Measurements from ENCODE around the gene ZNF609. TPM values are rescaled to one million over a fixed set of nuclear protein-coding genes. Genes with fewer than 3 reads are reported as not detected.

Gene ZNF609
- total RNA-seq, 4 donors from 2014 or later = 38.3 to 53.7 (median 45.3) TPM

GRCh38 chr15:64618540-64618939, 158.2 kb downstream of the ZNF609 start:
- TF ChIP-seq POLR2AphosphoS5 (IDR thresholded peaks at IDR 0.05) (no peak), CTCF (IDR thresholded peaks at IDR 0.05) (no peak), EP300 (IDR thresholded peaks at IDR 0.05) (no peak), POLR2A (IDR thresholded peaks at IDR 0.05; ENCODE audit: low read depth) (no peak)
- H3K27ac ChIP-seq (replicated peaks in 1 of 4) = no peak overlapping the region
- intact Hi-C loops (cut with DNase I) = no loop called here
- no peaks in the 10 kb centered on the region for H3K27me3 ChIP-seq
- H3K36me3 ChIP-seq = peaks cover 0 to 7% (median 0%) of the 10 kb centered on the region in 4 donors
- 88% methylated on average over 11 of the region's 11 CpGs for WGBS
- H3K4me3 ChIP-seq = no peak overlapping the region
- H3K4me1 ChIP-seq = peaks cover 17 to 58% (median 53%) of the 10 kb centered on the region in 4 donors
- DNase-seq (ENCODE audit: extremely low spot score) = no peak
- no peaks in the 10 kb centered on the region for H3K9me3 ChIP-seq

- Histone ChIP-seq H3K9me3 (no peaks in the 10 kb centered on the region), H3K36me3 (peaks cover 0 to 9% (median 0%) of the 10 kb centered on the region in 4 donors), H3K27me3 (no peaks in the 10 kb centered on the region), H3K4me1 (peaks cover 17 to 74% (median 68%) of the 10 kb centered on the region in 4 donors), H3K4me3 (no peak overlapping the region), H3K27ac (replicated peaks in 1 of 4) (peak overlapping the region in 2 of 4 donors; percentile 9 to 15)
- 39% methylated on average over 1 of the region's 1 CpG for WGBS
- no peak for DNase-seq (ENCODE audit: extremely low spot score)
- intact Hi-C loops (cut with DNase I) = no loop called here
- TF ChIP-seq EP300 (IDR thresholded peaks at IDR 0.05) (no peak), CTCF (IDR thresholded peaks at IDR 0.05) (no peak), POLR2A (IDR thresholded peaks at IDR 0.05; ENCODE audit: low read depth) (no peak), POLR2AphosphoS5 (IDR thresholded peaks at IDR 0.05) (no peak)
Observed at GRCh38 chr15:64619880-64620839, 159.8 kb downstream of the ZNF609 start.

GRCh38 chr15:64621056-64621455, 160.7 kb downstream of the ZNF609 start:
- no peaks in the 10 kb centered on the region for H3K9me3 ChIP-seq
- intact Hi-C loops (cut with DNase I) = no loop called here
- no peak for TF ChIP-seq EP300 (IDR thresholded peaks at IDR 0.05)
- TF ChIP-seq POLR2A (IDR thresholded peaks at IDR 0.05; ENCODE audit: low read depth) = no peak
- no peak for TF ChIP-seq POLR2AphosphoS5 (IDR thresholded peaks at IDR 0.05)
- TF ChIP-seq CTCF (IDR thresholded peaks at IDR 0.05) = no peak
- no peaks in the 10 kb centered on the region for H3K27me3 ChIP-seq
- H3K27ac ChIP-seq (replicated peaks in 1 of 4) = peak overlapping the region in 1 of 4 donors; percentile 15
- no peak for DNase-seq (ENCODE audit: extremely low spot score)
- no peak overlapping the region for H3K4me3 ChIP-seq
- peaks cover 0 to 9% (median 0%) of the 10 kb centered on the region in 4 donors for H3K36me3 ChIP-seq
- H3K4me1 ChIP-seq = peaks cover 17 to 78% (median 70%) of the 10 kb centered on the region in 4 donors
- WGBS = 91% methylated on average over 3 of the region's 3 CpGs

- Histone ChIP-seq H3K36me3 (peaks cover 0 to 9% (median 0%) of the 10 kb centered on the region in 4 donors), H3K4me1 (peaks cover 17 to 78% (median 72%) of the 10 kb centered on the region in 4 donors), H3K4me3 (no peak overlapping the region), H3K27me3 (no peaks in the 10 kb centered on the region), H3K9me3 (no peaks in the 10 kb centered on the region), H3K27ac (replicated peaks in 1 of 4) (peak overlapping the region; percentile 54 to 74 (median 60))
- intact Hi-C loops (cut with DNase I) = no loop called here
- WGBS = 77% methylated on average over 7 of the region's 7 CpGs
- DNase-seq (ENCODE audit: extremely low spot score) = no peak
- no peak for TF ChIP-seq POLR2AphosphoS5 (IDR thresholded peaks at IDR 0.05)
- TF ChIP-seq CTCF (IDR thresholded peaks at IDR 0.05) = no peak
- no peak for TF ChIP-seq POLR2A (IDR thresholded peaks at IDR 0.05; ENCODE audit: low read depth)
- no peak for TF ChIP-seq EP300 (IDR thresholded peaks at IDR 0.05)
Observed at GRCh38 chr15:64622410-64623260, 162.3 kb downstream of the ZNF609 start.
